Right lobe of liver (tissue), 6 donors: ENCODE measurements around the gene NUP188. TPM values are rescaled to one million over a fixed set of nuclear protein-coding genes. Genes with fewer than 3 reads are reported as not detected.

Source experiments
- ATAC-seq, 4 donors: fragments of 200-7000 bp; cut with Tn5 transposase; one replicate each; pipeline ENCODE4 v1.9.1; 2020; ENCODE audit warnings: mild to moderate bottlenecking in 4 of 4, moderate library complexity in 4 of 4
- DNase-seq, 3 donors: peaks; one replicate each; pipeline ENCODE4 v3.0.0-alpha.2; 2020
- H3K27ac ChIP-seq, 3 donors: fragments of 200-600 bp; one replicate each; pipeline ENCODE4 v1.8.0; 2022
- H3K27me3 ChIP-seq, 2 donors: fragments of 200-600 bp; one replicate each; pipeline ENCODE4 v1.8.0; 2022
- H3K36me3 ChIP-seq, 4 donors: fragments of 200-600 bp; sonication (generic) in 1 of 4; one replicate each; pipeline versions ENCODE4 v1.5.1 to v1.8.0; 2017 to 2022; ENCODE audit warnings: control low read depth in 1 of 4
- H3K4me1 ChIP-seq, 4 donors: fragments of 200-600 bp; sonication (generic) in 1 of 4; one replicate each; pipeline versions ENCODE4 v1.5.1 to v1.8.0; 2017 to 2022; ENCODE audit warnings: control low read depth in 1 of 4
- H3K4me3 ChIP-seq, 3 donors: fragments of 200-600 bp; one replicate each; pipeline ENCODE4 v1.8.0; 2022
- H3K9me3 ChIP-seq, 4 donors: fragments of 200-600 bp; sonication (generic) in 1 of 4; one replicate each; pipeline versions ENCODE4 v1.5.1 to v1.8.0; 2017 to 2022; ENCODE audit warnings: control low read depth in 1 of 4
- POLR2A ChIP-seq: fragments of 450-650 bp; IDR thresholded peaks from one replicate; pipeline ENCODE4 v1.6.1; 2017; ENCODE audit warnings: antibody characterized with exemption, mild to moderate bottlenecking
- WGBS: methylation state at CpG from one replicate; pipeline ENCODE4 v1.1.6; 2018; ENCODE audit warnings: low coverage, low lambda C conversion rate; ENCODE audit not compliant: insufficient coverage; ENCODE audit errors: missing lambda C conversion rate; 5-methylcytosine and 5-hydroxymethylcytosine counted together
- intact Hi-C, 2 donors: fragments of 100-400 bp; cut with DNase I; formaldehyde crosslinking; loops; one replicate each; pipeline versions ENCODE4 v1.11.2 to v1.14.1; 2022
- total RNA-seq, 6 experiments: library from RNA; depleted of rRNA in 2 of 6; stranded (reverse); fragments of >200 nt in 2 of 6; fragmentation: NEBNext Ultra II Directional in 3 of 6; extraction: Animal tissue kit (Norgen Biotek cat#: 25700) in 3 of 6; gene quantifications; one replicate each; pipeline versions ENCODE4 v1.1.0 to v1.2.4, GENCODE V29; 2016 to 2023
- TF ChIP-seq, protein P1 (sequence below), 4 donors: fragments of 200-600 bp in 3 of 4; fragments of 450-650 bp in 1 of 4; IDR thresholded peaks; one replicate each; pipeline versions ENCODE4 v1.5.1 to v1.8.0; 2016 to 2022; ENCODE audit warnings: antibody characterized with exemption in 4 of 4, mild to moderate bottlenecking in 2 of 4
- donor health status: DM: no; HTN: yes; CAD: no.
- donor health status: DM: no; HTN: no; CAD: no.
- donor health status: DM: no; HTN: no; CAD: no.
- donor health status: DM: no; HTN: yes; CAD: no.
- donor health status: DM: no; HTN: yes; CAD: no.

Gene NUP188
- total RNA-seq, 6 experiments from 2014 or later, result 10.5 to 18.7 (median 15.6) TPM

DNA sequence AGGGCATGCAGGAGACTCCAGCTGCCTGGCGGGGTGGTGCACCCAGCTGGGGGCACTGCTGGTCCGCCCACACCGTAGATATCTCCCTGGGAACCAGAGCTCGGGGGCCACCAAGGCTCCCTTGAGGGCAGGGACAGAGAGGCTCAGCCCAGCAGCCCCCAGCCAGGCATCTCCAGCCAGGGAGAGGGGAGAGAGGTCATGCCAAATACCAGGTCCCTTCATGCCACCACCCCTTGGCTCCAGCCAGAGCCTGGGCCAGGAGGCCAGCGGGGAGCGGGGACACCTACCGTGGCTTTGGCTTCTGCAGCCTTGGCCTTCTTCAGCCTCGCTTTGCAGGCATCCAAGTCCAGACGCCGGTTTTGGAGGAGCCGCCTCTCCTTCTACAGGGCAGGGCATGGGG lies 66.6 kb downstream of the NUP188 start:
- ATAC-seq (no peak), DNase-seq (no peak)
- H3K4me3 ChIP-seq, result no peak overlapping the region
- peaks cover 0 to 10% (median 0%) of the 10 kb centered on the region in 4 donors for H3K36me3 ChIP-seq
- intact Hi-C loops, result no loop called here
- no peaks in the 10 kb centered on the region for H3K4me1 ChIP-seq
- no peaks in the 10 kb centered on the region for H3K27me3 ChIP-seq
- no peaks in the 10 kb centered on the region for H3K9me3 ChIP-seq
- TF ChIP-seq POLR2A, result no peak
- TF ChIP-seq, protein P1, sequence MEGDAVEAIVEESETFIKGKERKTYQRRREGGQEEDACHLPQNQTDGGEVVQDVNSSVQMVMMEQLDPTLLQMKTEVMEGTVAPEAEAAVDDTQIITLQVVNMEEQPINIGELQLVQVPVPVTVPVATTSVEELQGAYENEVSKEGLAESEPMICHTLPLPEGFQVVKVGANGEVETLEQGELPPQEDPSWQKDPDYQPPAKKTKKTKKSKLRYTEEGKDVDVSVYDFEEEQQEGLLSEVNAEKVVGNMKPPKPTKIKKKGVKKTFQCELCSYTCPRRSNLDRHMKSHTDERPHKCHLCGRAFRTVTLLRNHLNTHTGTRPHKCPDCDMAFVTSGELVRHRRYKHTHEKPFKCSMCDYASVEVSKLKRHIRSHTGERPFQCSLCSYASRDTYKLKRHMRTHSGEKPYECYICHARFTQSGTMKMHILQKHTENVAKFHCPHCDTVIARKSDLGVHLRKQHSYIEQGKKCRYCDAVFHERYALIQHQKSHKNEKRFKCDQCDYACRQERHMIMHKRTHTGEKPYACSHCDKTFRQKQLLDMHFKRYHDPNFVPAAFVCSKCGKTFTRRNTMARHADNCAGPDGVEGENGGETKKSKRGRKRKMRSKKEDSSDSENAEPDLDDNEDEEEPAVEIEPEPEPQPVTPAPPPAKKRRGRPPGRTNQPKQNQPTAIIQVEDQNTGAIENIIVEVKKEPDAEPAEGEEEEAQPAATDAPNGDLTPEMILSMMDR (IDR thresholded peaks at IDR 0.05), result no peak
- 100% methylated on average over 4 of the region's 11 CpGs for WGBS
- no peak overlapping the region for H3K27ac ChIP-seq

DNA sequence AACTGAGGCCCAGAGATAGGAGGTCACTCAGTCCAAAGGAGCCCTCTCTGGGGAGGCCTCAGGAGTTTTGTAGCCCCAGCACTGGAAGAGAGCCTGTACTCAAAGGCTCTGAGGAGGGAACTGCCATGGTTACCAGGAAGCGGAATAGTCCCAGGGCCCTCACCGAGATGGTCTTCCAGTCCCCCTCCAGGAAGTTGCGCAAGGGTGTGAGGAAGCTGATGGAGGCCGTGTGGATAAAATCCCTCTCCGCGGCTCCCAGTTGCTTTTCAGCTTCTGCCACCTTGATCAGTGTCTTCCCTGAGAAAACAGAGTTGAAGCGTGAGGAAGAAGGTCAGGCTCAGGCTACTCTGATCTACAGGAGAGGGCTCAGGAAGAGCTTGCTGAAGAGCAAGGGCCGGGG lies 67.1 kb downstream of the NUP188 start:
- H3K9me3 ChIP-seq, result no peaks in the 10 kb centered on the region
- ATAC-seq, result no peak
- no peaks in the 10 kb centered on the region for H3K27me3 ChIP-seq
- no peak for TF ChIP-seq POLR2A
- TF ChIP-seq, protein P1 (IDR thresholded peaks at IDR 0.05), result no peak
- DNase-seq, result no peak
- no peaks in the 10 kb centered on the region for H3K4me1 ChIP-seq
- WGBS, result 81% methylated on average over 3 of the region's 8 CpGs
- H3K4me3 ChIP-seq, result no peak overlapping the region
- intact Hi-C loops, result no loop called here
- H3K36me3 ChIP-seq, result peaks cover 0 to 10% (median 0%) of the 10 kb centered on the region in 4 donors
- H3K27ac ChIP-seq, result no peak overlapping the region

DNA sequence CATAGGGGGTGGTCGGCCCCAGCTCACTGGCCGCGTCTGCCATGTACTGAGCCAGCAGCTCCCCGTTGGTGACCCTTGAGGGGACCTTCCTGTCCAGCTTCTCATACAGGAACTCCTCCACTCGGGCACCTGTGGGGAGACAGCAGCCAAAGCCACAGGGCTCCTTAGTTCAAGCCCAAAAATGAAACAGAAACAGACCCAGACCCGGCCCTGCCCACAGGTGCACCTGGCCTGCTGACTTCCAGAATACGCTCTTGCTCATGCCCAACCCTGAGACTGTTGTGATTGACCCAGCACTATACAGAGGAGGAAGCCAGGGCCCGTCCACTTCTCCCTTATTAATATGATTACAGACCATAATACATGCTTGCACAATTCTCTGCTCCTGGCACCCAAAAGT lies 73.6 kb downstream of the NUP188 start:
- no peaks in the 10 kb centered on the region for H3K4me1 ChIP-seq
- WGBS, result 50% methylated on average over 3 of the region's 8 CpGs
- H3K9me3 ChIP-seq, result no peaks in the 10 kb centered on the region
- no peak overlapping the region for H3K27ac ChIP-seq
- H3K4me3 ChIP-seq, result no peak overlapping the region
- intact Hi-C loops, result no loop called here
- no peak for DNase-seq
- H3K27me3 ChIP-seq, result no peaks in the 10 kb centered on the region
- TF ChIP-seq, protein P1 (IDR thresholded peaks at IDR 0.05), result no peak
- ATAC-seq, result peak in 2 of 4 donors; percentile 15 to 26
- no peaks in the 10 kb centered on the region for H3K36me3 ChIP-seq

DNA sequence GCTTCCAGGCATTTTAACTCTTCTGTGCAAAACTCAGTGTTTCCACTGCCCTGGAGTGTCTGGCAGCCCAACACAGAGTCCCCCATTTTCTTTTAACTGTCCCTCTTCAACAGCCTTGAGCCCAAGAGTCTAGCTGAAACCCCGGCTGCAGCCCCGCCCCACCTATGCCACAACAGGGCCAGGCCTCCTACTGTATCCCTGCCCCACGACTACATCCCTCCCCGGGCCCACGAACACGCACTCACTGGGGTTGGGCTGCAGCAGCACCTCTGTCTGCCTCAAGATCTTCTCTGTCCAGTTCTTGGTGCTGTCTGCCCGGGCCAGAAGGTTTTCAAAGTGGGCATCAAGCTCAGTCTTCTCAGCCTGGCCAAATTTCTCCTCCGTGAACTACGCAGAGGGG lies 74.5 kb downstream of the NUP188 start:
- ATAC-seq (no peak), DNase-seq (no peak)
- Histone ChIP-seq H3K4me1 (peaks cover 0 to 2% (median 0%) of the 10 kb centered on the region in 4 donors), H3K4me3 (no peak overlapping the region), H3K36me3 (no peaks in the 10 kb centered on the region), H3K9me3 (no peaks in the 10 kb centered on the region), H3K27me3 (no peaks in the 10 kb centered on the region), H3K27ac (no peak overlapping the region)
- WGBS, result 97% methylated on average over 6 of the region's 9 CpGs
- intact Hi-C loops, result no loop called here
- TF ChIP-seq, protein P1 (IDR thresholded peaks at IDR 0.05), result no peak
- TF ChIP-seq POLR2A, result no peak
